ENCODE data around the gene TNIK. TPM values are rescaled to one million over a fixed set of nuclear protein-coding genes. Genes with fewer than 3 reads are reported as not detected.

The TNIK gene
- polyA plus RNA-seq, 1 donor = 32.3 TPM

DNA sequence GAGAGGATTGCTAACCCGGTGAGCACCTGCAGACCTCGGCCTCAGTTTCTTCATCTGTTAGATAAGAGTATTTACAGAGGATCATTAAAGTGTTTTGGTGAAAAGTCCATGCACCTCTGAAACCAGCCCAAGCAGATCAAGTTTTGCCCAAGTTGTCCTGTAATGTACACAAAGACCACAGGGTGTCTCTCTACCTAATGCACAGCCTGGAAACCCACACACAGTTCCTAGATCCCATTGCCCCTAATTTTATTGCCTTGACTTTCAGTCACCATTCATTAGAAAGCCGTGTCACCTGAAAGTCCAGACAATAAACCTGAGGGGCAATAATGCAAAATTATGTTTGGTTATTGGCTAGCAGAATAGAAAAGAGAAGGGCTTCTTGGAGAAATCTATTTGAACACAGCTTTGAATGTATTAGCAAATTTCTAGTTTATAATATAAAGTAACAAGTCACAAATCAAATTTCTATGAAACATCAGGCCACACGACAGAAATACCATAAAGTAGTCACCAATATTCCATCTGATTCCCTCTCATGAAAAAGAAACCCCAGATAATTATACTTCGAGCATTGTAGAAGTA lies 272.4 kb downstream of the TNIK start:
- H3K27me3 ChIP-seq (ENCODE audit: control insufficient read depth, insufficient read depth, low read length) = no peaks in the 10 kb centered on the region
- H3K4me3 ChIP-seq (ENCODE audit: low read length) = no peak overlapping the region
- H3K9me3 ChIP-seq (ENCODE audit: control insufficient read depth, low read depth, low read length) = no peaks in the 10 kb centered on the region
- H3K4me1 ChIP-seq (ENCODE audit: control insufficient read depth, insufficient read depth, low read length) = peaks cover 23% of the 10 kb centered on the region
- no peaks in the 10 kb centered on the region for H3K36me3 ChIP-seq (ENCODE audit: control insufficient read depth, insufficient read depth, low read length)
- peak in 1 of 2 donors; percentile 48 for DNase-seq
- H3K27ac ChIP-seq (ENCODE audit: low read length) = peak overlapping the region; percentile 41
- no CpG with 5 or more reads among the region's 5 CpGs for WGBS (ENCODE audit: insufficient coverage, low lambda C conversion rate)

DNA sequence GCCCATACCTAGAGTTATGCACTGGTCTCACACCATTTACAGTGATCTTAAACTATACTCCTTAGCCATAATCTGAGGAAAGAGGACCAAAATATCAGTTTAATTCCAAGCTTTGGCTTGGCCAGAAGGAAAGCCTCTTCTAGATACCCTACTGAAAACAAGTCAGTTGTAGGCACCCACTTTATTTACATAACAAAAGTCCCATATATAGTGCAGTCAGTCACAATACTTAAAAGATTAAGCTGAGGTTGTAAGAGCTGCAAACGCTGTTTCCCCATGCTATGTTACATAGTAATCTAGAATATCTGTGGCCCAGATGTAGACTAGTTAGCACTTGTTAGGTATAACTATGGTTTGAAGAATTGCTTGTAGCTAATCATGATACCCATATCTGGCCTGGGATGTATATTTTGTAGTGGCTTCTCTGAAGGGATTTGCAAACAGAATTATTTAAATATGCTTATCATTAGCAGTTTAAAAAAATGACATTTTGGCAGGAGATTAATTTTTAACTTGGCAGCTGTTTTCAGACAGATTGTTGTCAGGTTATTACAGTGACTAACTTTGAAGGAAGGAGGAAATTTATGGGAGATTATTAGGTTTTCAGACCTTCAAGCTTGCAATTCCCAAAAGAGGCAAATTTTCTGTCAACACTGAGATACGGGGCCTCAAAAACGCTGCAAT lies 273.2 kb downstream of the TNIK start:
- Histone ChIP-seq H3K4me3 (ENCODE audit: low read length) (no peak overlapping the region), H3K9me3 (ENCODE audit: control insufficient read depth, low read depth, low read length) (no peaks in the 10 kb centered on the region), H3K27me3 (ENCODE audit: control insufficient read depth, insufficient read depth, low read length) (no peaks in the 10 kb centered on the region), H3K27ac (ENCODE audit: low read length) (peak overlapping the region; percentile 41), H3K4me1 (ENCODE audit: control insufficient read depth, insufficient read depth, low read length) (peaks cover 30% of the 10 kb centered on the region), H3K36me3 (ENCODE audit: control insufficient read depth, insufficient read depth, low read length) (no peaks in the 10 kb centered on the region)
- no peak for DNase-seq
- 40% methylated on average over 1 of the region's 3 CpGs for WGBS (ENCODE audit: insufficient coverage, low lambda C conversion rate)

DNA sequence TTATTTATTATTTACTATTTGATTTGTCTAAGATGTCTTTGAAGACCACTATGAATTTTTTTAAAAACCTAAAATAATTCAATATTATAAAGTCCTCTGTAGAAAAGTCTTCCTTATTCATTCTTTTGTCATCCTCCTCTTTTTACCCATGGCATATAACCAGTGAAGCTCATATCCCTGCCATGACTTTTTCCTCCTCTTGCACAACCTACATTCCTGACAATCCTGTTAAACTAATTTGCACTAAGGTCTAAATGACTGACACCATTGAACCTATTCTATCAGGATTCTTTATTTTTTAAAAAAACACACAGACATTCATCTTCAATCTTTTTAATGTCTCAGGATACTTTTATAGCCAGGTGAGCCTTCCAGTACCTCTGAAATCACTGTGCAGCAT lies 273.8 kb downstream of the TNIK start:
- H3K27ac ChIP-seq (ENCODE audit: low read length) = peak overlapping the region; percentile 34
- no peak for DNase-seq
- no peaks in the 10 kb centered on the region for H3K27me3 ChIP-seq (ENCODE audit: control insufficient read depth, insufficient read depth, low read length)
- no peaks in the 10 kb centered on the region for H3K9me3 ChIP-seq (ENCODE audit: control insufficient read depth, low read depth, low read length)
- peaks cover 30% of the 10 kb centered on the region for H3K4me1 ChIP-seq (ENCODE audit: control insufficient read depth, insufficient read depth, low read length)
- H3K36me3 ChIP-seq (ENCODE audit: control insufficient read depth, insufficient read depth, low read length) = no peaks in the 10 kb centered on the region
- no peak overlapping the region for H3K4me3 ChIP-seq (ENCODE audit: low read length)

- Histone ChIP-seq H3K27me3 (ENCODE audit: control insufficient read depth, insufficient read depth, low read length) (no peaks in the 10 kb centered on the region), H3K4me3 (ENCODE audit: low read length) (no peak overlapping the region), H3K36me3 (ENCODE audit: control insufficient read depth, insufficient read depth, low read length) (no peaks in the 10 kb centered on the region), H3K4me1 (ENCODE audit: control insufficient read depth, insufficient read depth, low read length) (peaks cover 30% of the 10 kb centered on the region), H3K9me3 (ENCODE audit: control insufficient read depth, low read depth, low read length) (no peaks in the 10 kb centered on the region), H3K27ac (ENCODE audit: low read length) (no peak overlapping the region)
- DNase-seq = no peak
- WGBS (ENCODE audit: insufficient coverage, low lambda C conversion rate) = no CpG with 5 or more reads among the region's 1 CpG
Measured at GRCh38 chr3:171185959-171186358, 274.2 kb downstream of the TNIK start.

DNA sequence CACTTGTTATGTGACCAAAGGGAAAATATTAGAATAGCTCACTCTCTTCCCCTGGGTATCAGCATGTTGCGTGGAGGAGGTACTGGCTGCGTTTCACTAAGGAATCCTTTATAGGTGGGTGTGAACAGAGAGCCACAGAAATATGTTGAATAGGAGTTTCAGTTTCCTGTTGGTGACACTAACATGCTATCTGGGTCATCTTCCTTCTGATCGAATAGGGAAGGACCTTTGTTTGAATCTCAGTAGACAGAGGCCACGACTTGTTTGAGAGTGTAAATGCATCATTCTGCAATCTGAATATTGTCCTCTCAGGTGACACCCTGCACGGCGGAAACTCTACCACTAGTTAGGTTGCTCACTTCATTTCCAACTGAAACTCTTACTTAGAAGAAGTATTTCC lies 275.8 kb downstream of the TNIK start:
- DNase-seq = peak in 1 of 2 donors; percentile 36
- H3K4me1 ChIP-seq (ENCODE audit: control insufficient read depth, insufficient read depth, low read length) = peaks cover 30% of the 10 kb centered on the region
- WGBS (ENCODE audit: insufficient coverage, low lambda C conversion rate) = 80% methylated on average over 2 of the region's 6 CpGs
- H3K27me3 ChIP-seq (ENCODE audit: control insufficient read depth, insufficient read depth, low read length) = no peaks in the 10 kb centered on the region
- H3K4me3 ChIP-seq (ENCODE audit: low read length) = no peak overlapping the region
- H3K27ac ChIP-seq (ENCODE audit: low read length) = no peak overlapping the region
- H3K36me3 ChIP-seq (ENCODE audit: control insufficient read depth, insufficient read depth, low read length) = no peaks in the 10 kb centered on the region
- no peaks in the 10 kb centered on the region for H3K9me3 ChIP-seq (ENCODE audit: control insufficient read depth, low read depth, low read length)

- no peaks in the 10 kb centered on the region for H3K9me3 ChIP-seq (ENCODE audit: control insufficient read depth, low read depth, low read length)
- no CpG with 5 or more reads among the region's 4 CpGs for WGBS (ENCODE audit: insufficient coverage, low lambda C conversion rate)
- DNase-seq = peak in 1 of 2 donors; percentile 68
- H3K36me3 ChIP-seq (ENCODE audit: control insufficient read depth, insufficient read depth, low read length) = no peaks in the 10 kb centered on the region
- H3K4me1 ChIP-seq (ENCODE audit: control insufficient read depth, insufficient read depth, low read length) = peaks cover 26% of the 10 kb centered on the region
- H3K27ac ChIP-seq (ENCODE audit: low read length) = no peak overlapping the region
- no peaks in the 10 kb centered on the region for H3K27me3 ChIP-seq (ENCODE audit: control insufficient read depth, insufficient read depth, low read length)
- no peak overlapping the region for H3K4me3 ChIP-seq (ENCODE audit: low read length)
Measured at GRCh38 chr3:171183042-171183441, 277.2 kb downstream of the TNIK start.

- H3K4me1 ChIP-seq (ENCODE audit: control insufficient read depth, insufficient read depth, low read length) = peaks cover 22% of the 10 kb centered on the region
- H3K4me3 ChIP-seq (ENCODE audit: low read length) = no peak overlapping the region
- DNase-seq = peak in 1 of 2 donors; percentile 35
- WGBS (ENCODE audit: insufficient coverage, low lambda C conversion rate) = no CpG with 5 or more reads among the region's 4 CpGs
- H3K36me3 ChIP-seq (ENCODE audit: control insufficient read depth, insufficient read depth, low read length) = no peaks in the 10 kb centered on the region
- H3K27me3 ChIP-seq (ENCODE audit: control insufficient read depth, insufficient read depth, low read length) = no peaks in the 10 kb centered on the region
- H3K27ac ChIP-seq (ENCODE audit: low read length) = no peak overlapping the region
- no peaks in the 10 kb centered on the region for H3K9me3 ChIP-seq (ENCODE audit: control insufficient read depth, low read depth, low read length)
Measured at GRCh38 chr3:171181907-171182690, 278.1 kb downstream of the TNIK start.

DNA sequence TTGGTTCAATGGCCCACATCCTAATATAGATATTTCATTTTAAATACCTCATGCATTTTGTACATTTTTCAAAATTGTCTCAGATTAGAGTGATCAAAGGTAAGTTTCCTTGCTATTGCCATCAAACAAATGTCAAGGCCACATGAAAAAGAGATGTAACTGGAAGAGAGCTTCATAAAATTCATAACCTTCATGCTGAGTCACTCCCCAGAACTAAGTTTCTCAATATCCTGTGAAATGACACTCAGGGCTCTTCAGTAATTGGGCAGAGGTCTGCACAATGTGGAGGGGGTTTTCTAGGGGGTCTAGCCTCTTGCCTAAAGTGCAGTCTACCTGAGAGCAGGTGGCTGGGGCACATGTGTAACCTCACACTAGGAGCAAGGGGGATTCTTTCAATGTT lies 281.5 kb downstream of the TNIK start:
- DNase-seq = no peak
- Histone ChIP-seq H3K27ac (ENCODE audit: low read length) (no peak overlapping the region), H3K4me1 (ENCODE audit: control insufficient read depth, insufficient read depth, low read length) (peaks cover 42% of the 10 kb centered on the region), H3K36me3 (ENCODE audit: control insufficient read depth, insufficient read depth, low read length) (no peaks in the 10 kb centered on the region), H3K27me3 (ENCODE audit: control insufficient read depth, insufficient read depth, low read length) (no peaks in the 10 kb centered on the region), H3K9me3 (ENCODE audit: control insufficient read depth, low read depth, low read length) (no peaks in the 10 kb centered on the region), H3K4me3 (ENCODE audit: low read length) (no peak overlapping the region)

GRCh38 chr3:171177553-171177952 lies 282.7 kb downstream of the TNIK start:
- Histone ChIP-seq H3K9me3 (ENCODE audit: control insufficient read depth, low read depth, low read length) (no peaks in the 10 kb centered on the region), H3K4me3 (ENCODE audit: low read length) (no peak overlapping the region), H3K4me1 (ENCODE audit: control insufficient read depth, insufficient read depth, low read length) (peaks cover 41% of the 10 kb centered on the region), H3K27me3 (ENCODE audit: control insufficient read depth, insufficient read depth, low read length) (no peaks in the 10 kb centered on the region), H3K27ac (ENCODE audit: low read length) (peak overlapping the region; percentile 64), H3K36me3 (ENCODE audit: control insufficient read depth, insufficient read depth, low read length) (no peaks in the 10 kb centered on the region)
- WGBS (ENCODE audit: insufficient coverage, low lambda C conversion rate) = no CpG with 5 or more reads among the region's 2 CpGs
- DNase-seq = peak in 1 of 2 donors; percentile 44

DNA sequence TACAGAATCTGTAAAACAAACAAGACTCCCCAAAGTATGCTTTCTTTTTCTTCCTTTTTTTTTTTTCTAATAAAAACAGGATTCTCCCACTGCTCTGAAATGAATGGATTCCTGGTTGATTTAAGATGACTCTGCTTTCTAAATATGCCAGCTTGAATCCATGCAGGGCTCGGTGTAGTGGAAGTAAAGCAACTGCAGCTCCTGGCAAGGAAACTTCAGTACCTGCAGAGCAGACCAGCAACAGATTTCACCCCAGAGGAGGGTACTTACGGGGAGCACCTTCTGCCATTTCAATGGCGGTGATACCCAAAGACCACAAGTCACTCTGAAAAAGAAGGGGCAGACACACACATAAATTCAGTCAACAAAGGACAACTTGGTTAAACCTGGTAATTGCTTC lies 283.1 kb downstream of the TNIK start:
- Histone ChIP-seq H3K27ac (ENCODE audit: low read length) (peak overlapping the region; percentile 64), H3K36me3 (ENCODE audit: control insufficient read depth, insufficient read depth, low read length) (no peaks in the 10 kb centered on the region), H3K4me3 (ENCODE audit: low read length) (no peak overlapping the region), H3K4me1 (ENCODE audit: control insufficient read depth, insufficient read depth, low read length) (peaks cover 41% of the 10 kb centered on the region), H3K27me3 (ENCODE audit: control insufficient read depth, insufficient read depth, low read length) (no peaks in the 10 kb centered on the region), H3K9me3 (ENCODE audit: control insufficient read depth, low read depth, low read length) (no peaks in the 10 kb centered on the region)
- DNase-seq = no peak
- no CpG with 5 or more reads among the region's 3 CpGs for WGBS (ENCODE audit: insufficient coverage, low lambda C conversion rate)

Data from large intestine (tissue), 3 donors.